Fibroblast of peridontal ligament (primary cell): ENCODE data around the gene ENGASE.

Source experiments
- DNase-seq: peaks from one replicate; pipeline ENCODE4 v3.0.0-alpha.2; 2010; ENCODE audit errors: extremely low read depth

Gene ENGASE

DNA sequence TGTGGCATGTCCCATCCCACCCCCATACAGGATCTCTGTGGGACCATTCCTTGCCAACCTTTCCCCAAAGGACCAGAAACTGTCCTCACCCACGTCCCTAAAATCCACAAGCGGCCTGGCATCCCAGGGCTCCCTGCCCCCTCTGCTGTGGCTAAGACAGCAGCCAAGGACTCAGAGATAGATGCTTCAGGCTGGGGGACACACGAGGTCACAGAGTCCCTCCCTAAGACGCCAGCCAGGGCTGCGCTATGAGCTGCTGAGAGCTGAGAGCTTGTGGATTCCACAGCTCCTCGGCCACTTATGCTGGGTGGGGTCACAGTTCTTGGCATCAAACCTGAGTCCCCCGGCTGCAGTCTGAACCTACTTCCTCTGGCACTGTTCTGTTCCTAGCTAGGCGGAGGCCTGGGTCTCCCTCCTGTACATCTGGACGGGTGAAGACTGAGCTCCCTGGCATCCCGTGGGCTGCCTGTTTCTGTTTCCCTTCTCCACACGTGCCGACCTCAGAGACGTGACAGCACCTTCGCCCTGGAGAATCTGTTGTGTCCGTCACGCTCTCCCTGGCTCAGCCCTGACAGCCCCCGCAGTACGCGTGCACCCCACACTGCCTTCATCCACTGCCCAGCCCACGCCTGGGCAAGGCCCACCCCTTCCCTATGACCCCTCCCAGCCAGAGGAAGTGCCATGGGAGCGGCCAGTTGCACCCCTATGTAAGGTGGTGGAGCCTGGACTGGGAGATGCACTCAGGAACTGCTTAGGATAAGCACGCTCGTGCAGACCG lies 61.2 kb downstream of the ENGASE start:
- DNase-seq: no peak
